Smooth muscle cell (in vitro differentiated cells): ENCODE results near the gene MAP3K20. TPM values are rescaled to one million over a fixed set of nuclear protein-coding genes. Genes with fewer than 3 reads are reported as not detected.
"Not testable (repeated sequence)": the region's sequence is repeated elsewhere in the genome, so short reads cannot be mapped to it uniquely, and the experiment has no call there.

Experiments
- DNase-seq: peaks from one replicate; lab custom pipeline; 2025; ENCODE audit not compliant: unreplicated experiment; lab: John Stamatoyannopoulos, UW
- H2AFZ ChIP-seq: fragments of 200-600 bp; sonication (generic); 2 replicates; pipeline ENCODE4 v1.6.0; 2016; ENCODE audit warnings: antibody characterized with exemption, low read depth, mild to moderate bottlenecking
- H3F3A ChIP-seq: fragments of 200-600 bp; sonication (generic); 2 replicates; pipeline ENCODE4 v1.6.0; 2017; ENCODE audit warnings: antibody characterized with exemption, low read depth
- H3K27ac ChIP-seq: fragments of 200-600 bp; sonication (generic); 2 replicates; pipeline ENCODE4 v1.5.1; 2016; ENCODE audit warnings: low read depth, mild to moderate bottlenecking
- H3K27me3 ChIP-seq: fragments of 200-600 bp; sonication (generic); 2 replicates; pipeline ENCODE4 v1.6.1; 2016; ENCODE audit warnings: low read depth, mild to moderate bottlenecking
- H3K36me3 ChIP-seq: fragments of 200-600 bp; sonication (generic); 2 replicates; pipeline ENCODE4 v1.5.1; 2016; ENCODE audit warnings: low read depth
- H3K4me1 ChIP-seq: fragments of 200-600 bp; sonication (generic); 2 replicates; pipeline ENCODE4 v1.5.1; 2016; ENCODE audit warnings: low read depth
- H3K4me2 ChIP-seq: fragments of 200-600 bp; sonication (generic); 2 replicates; pipeline ENCODE4 v1.6.0; 2016; ENCODE audit warnings: mild to moderate bottlenecking
- H3K4me3 ChIP-seq: fragments of 200-600 bp; sonication (generic); 2 replicates; pipeline ENCODE4 v1.5.1; 2016; ENCODE audit warnings: mild to moderate bottlenecking
- H3K79me2 ChIP-seq: fragments of 200-600 bp; sonication (generic); 2 replicates; pipeline ENCODE4 v1.6.0; 2016; ENCODE audit warnings: low read depth, mild to moderate bottlenecking
- H3K9ac ChIP-seq: fragments of 200-600 bp; sonication (generic); 2 replicates; pipeline ENCODE4 v1.6.0; 2016; ENCODE audit warnings: low read depth
- H3K9me3 ChIP-seq: fragments of 200-600 bp; sonication (generic); replicated peaks from 2 replicates; pipeline ENCODE4 v1.5.1; 2016; ENCODE audit warnings: low read depth
- H4K20me1 ChIP-seq: fragments of 200-600 bp; sonication (generic); 2 replicates; pipeline ENCODE4 v1.6.0; 2016; ENCODE audit warnings: low read depth
- CTCF ChIP-seq: fragments of 200-600 bp; sonication (generic); IDR thresholded peaks from 2 replicates; pipeline ENCODE4 v1.5.1; 2017; ENCODE audit warnings: borderline replicate concordance, mild to moderate bottlenecking, antibody characterized with exemption; ENCODE audit not compliant: insufficient read depth, poor library complexity, severe bottlenecking
- whole genome bisulfite sequencing: methylation state at CpG from one replicate; pipeline ENCODE4 v1.1.7; 2016; ENCODE audit warnings: low lambda C conversion rate; 5-methylcytosine and 5-hydroxymethylcytosine counted together
- polyA plus RNA-seq: library from polyadenylated mRNA; unstranded; fragments of >200 nt; fragmentation: Nextera tagmentation; extraction: Ambion mirVana; gene quantifications from 2 replicates; pipeline ENCODE4 v1.2.1, GENCODE V29; 2016
- total RNA-seq: library from RNA; depleted of rRNA; stranded (reverse); fragments of >200 nt; gene quantifications from 2 replicates; pipeline ENCODE4 v1.2.3, GENCODE V29; 2014

The MAP3K20 gene
- total and polyA plus RNA-seq, 2 experiments from 2014 or later, result 25.8 to 29.2 TPM

- H3K4me2 ChIP-seq, result no peak overlapping the region
- peak overlapping the region; percentile 31 for H3K27ac ChIP-seq
- WGBS, result 87% methylated on average over 3 of the region's 3 CpGs
Measured at GRCh38 chr2:173124441-173124840, 48.8 kb downstream of the MAP3K20 start.

GRCh38 chr2:173126819-173127218, 51.2 kb downstream of the MAP3K20 start:
- DNase-seq, result no peak
- H3K4me1 ChIP-seq, result no peaks in the 10 kb centered on the region
- no peaks in the 10 kb centered on the region for H3K9me3 ChIP-seq
- no peak overlapping the region for H3K27ac ChIP-seq
- no peaks in the 10 kb centered on the region for H3F3A ChIP-seq
- WGBS, result 52% methylated on average over 1 of the region's 1 CpG
- peaks cover 23% of the 10 kb centered on the region for H4K20me1 ChIP-seq
- no peak overlapping the region for H3K4me3 ChIP-seq
- no peak overlapping the region for H3K9ac ChIP-seq
- no peaks in the 10 kb centered on the region for H3K27me3 ChIP-seq
- H2AFZ ChIP-seq, result no peak overlapping the region
- peaks cover 16% of the 10 kb centered on the region for H3K79me2 ChIP-seq
- peak overlapping the region; percentile 6 for H3K4me2 ChIP-seq
- TF ChIP-seq CTCF, result no peak
- no peaks in the 10 kb centered on the region for H3K36me3 ChIP-seq

More at GRCh38 chr2:173124441-173124840, 48.8 kb downstream of the MAP3K20 start:
- no peak for TF ChIP-seq CTCF
- H3F3A ChIP-seq, result no peaks in the 10 kb centered on the region
- H4K20me1 ChIP-seq, result peaks cover 17% of the 10 kb centered on the region
- H3K79me2 ChIP-seq, result peaks cover 23% of the 10 kb centered on the region
- DNase-seq, result no peak
- H3K27me3 ChIP-seq, result no peaks in the 10 kb centered on the region
- H3K9ac ChIP-seq, result no peak overlapping the region
- no peaks in the 10 kb centered on the region for H3K36me3 ChIP-seq
- H3K9me3 ChIP-seq, result no peaks in the 10 kb centered on the region
- no peaks in the 10 kb centered on the region for H3K4me1 ChIP-seq
- no peak overlapping the region for H3K4me3 ChIP-seq
- H2AFZ ChIP-seq, result no peak overlapping the region

GRCh38 chr2:173128132-173128531, 52.5 kb downstream of the MAP3K20 start:
- H3K27ac ChIP-seq, H3K4me1 ChIP-seq, H3K36me3 ChIP-seq, H3K9me3 ChIP-seq, DNase-seq, H3K9ac ChIP-seq, H3K4me3 ChIP-seq, H3K4me2 ChIP-seq, H2AFZ ChIP-seq, H3K79me2 ChIP-seq, H3K27me3 ChIP-seq, H3F3A ChIP-seq: not testable (repeated sequence)
- 89% methylated on average over 5 of the region's 5 CpGs for WGBS
- peaks cover 29% of the 10 kb centered on the region for H4K20me1 ChIP-seq

GRCh38 chr2:173130496-173131465, 55.1 kb downstream of the MAP3K20 start:
- Histone ChIP-seq H3K9ac (no peak overlapping the region), H3K4me3 (no peak overlapping the region), H3K4me1 (peaks cover 3% of the 10 kb centered on the region), H3K79me2 (peaks cover 3% of the 10 kb centered on the region), H3K36me3 (no peaks in the 10 kb centered on the region), H3F3A (no peaks in the 10 kb centered on the region), H3K27me3 (no peaks in the 10 kb centered on the region), H3K4me2 (no peak overlapping the region), H3K9me3 (no peaks in the 10 kb centered on the region), H2AFZ (no peak overlapping the region), H3K27ac (no peak overlapping the region), H4K20me1 (peaks cover 21% of the 10 kb centered on the region)
- 77% methylated on average over 6 of the region's 6 CpGs for WGBS
- TF ChIP-seq CTCF, result no peak
- DNase-seq, result no peak
